GM18507 (cell line): Measurements from ENCODE around the gene ICAM5.
"Not testable (repeated sequence)": the region's sequence is repeated elsewhere in the genome, so short reads cannot be mapped to it uniquely, and the experiment has no call there.

Source experiments
- DNase-seq: peaks from one replicate; pipeline ENCODE4 v3.0.0; 2011; ENCODE audit warnings: low read depth; ENCODE audit not compliant: insufficient read length; ENCODE audit errors: extremely low spot score
- FAIRE-seq: peaks from 2 replicates; lab custom pipeline; 2011; peaks lifted over from hg19 to GRCh38; lab: Jason Lieb, UNC

ICAM5 gene, protein sequence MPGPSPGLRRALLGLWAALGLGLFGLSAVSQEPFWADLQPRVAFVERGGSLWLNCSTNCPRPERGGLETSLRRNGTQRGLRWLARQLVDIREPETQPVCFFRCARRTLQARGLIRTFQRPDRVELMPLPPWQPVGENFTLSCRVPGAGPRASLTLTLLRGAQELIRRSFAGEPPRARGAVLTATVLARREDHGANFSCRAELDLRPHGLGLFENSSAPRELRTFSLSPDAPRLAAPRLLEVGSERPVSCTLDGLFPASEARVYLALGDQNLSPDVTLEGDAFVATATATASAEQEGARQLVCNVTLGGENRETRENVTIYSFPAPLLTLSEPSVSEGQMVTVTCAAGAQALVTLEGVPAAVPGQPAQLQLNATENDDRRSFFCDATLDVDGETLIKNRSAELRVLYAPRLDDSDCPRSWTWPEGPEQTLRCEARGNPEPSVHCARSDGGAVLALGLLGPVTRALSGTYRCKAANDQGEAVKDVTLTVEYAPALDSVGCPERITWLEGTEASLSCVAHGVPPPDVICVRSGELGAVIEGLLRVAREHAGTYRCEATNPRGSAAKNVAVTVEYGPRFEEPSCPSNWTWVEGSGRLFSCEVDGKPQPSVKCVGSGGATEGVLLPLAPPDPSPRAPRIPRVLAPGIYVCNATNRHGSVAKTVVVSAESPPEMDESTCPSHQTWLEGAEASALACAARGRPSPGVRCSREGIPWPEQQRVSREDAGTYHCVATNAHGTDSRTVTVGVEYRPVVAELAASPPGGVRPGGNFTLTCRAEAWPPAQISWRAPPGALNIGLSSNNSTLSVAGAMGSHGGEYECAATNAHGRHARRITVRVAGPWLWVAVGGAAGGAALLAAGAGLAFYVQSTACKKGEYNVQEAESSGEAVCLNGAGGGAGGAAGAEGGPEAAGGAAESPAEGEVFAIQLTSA

DNA sequence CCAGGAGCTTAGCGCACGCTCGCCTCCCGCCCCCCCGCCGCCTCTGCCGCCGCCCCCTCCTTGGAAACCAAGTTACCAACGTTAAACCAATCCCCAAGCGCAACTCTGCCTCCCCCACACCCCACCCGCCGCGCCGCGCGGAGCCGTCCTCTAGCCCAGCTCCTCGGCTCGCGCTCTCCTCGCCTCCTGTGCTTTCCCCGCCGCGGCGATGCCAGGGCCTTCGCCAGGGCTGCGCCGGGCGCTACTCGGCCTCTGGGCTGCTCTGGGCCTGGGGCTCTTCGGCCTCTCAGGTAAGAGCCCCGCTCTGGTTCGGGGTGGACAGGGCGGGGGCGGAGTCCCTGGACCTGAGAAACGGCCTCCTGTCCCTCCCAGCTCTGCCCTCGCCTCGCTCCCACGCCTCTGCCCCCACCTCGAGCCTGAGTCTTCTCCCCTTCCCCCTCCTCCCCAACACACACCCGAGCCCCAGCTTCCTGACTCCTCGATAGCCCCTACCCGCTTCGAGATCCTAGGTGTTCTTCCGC lies at the start of gene ICAM5:
ICAM5 (plus strand) TSS at position 117 of the 521 bp plus-strand sequence; CDS start at position 209, 92 bp downstream.
- no peak for FAIRE-seq
- DNase-seq = no peak

DNA sequence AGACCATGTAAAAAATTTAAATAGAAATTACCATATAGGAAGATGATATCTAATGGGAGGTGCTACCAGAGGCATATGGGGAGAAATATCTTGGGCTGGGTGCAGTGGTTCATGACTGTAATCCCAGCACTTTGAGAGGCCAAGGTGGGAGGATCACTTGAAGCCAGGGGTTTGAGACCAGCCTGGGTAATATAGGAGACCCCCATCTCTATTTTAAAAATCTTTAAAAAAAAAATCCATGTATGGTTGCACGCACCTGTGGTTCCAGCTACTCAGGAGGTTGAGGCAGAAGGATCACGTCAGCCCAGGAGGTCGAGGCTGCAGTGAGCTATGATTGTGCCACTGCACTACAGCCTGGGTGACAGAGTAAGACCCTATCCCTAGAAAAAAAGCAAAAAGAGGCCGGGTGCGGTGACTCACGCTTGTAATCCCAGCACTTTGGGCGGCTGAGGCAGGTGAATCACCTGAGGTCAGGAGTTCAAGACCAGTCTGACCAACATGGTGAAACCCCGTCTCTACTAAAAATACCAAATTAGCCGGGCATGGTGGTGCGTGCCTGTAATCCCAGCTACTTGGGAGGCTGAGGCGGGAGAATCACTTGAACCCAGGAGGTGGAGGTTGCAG lies 47.8 kb upstream of the ICAM5 start:
- not testable (repeated sequence) for DNase-seq, FAIRE-seq

DNA sequence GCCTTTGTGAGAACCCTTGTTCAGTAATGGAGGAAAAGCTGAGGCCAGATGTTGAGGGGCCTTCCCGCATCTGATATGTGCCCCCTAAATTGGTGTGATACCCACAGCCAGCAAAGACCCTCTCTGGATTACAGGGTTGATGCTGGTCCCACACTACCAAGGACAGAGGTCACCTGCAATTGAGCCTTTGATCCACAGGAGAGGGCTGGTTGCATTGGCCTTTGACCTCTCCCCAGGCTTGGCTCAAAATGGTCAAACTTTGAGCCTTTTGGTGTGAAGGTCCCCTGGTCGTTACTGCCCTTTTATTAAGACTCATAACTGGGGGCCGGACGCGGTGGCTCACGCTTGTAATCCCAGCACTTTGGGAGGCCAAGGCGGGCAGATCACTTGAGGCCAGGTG lies 46.1 kb upstream of the ICAM5 start:
- no peak for DNase-seq
- no peak for FAIRE-seq

DNA sequence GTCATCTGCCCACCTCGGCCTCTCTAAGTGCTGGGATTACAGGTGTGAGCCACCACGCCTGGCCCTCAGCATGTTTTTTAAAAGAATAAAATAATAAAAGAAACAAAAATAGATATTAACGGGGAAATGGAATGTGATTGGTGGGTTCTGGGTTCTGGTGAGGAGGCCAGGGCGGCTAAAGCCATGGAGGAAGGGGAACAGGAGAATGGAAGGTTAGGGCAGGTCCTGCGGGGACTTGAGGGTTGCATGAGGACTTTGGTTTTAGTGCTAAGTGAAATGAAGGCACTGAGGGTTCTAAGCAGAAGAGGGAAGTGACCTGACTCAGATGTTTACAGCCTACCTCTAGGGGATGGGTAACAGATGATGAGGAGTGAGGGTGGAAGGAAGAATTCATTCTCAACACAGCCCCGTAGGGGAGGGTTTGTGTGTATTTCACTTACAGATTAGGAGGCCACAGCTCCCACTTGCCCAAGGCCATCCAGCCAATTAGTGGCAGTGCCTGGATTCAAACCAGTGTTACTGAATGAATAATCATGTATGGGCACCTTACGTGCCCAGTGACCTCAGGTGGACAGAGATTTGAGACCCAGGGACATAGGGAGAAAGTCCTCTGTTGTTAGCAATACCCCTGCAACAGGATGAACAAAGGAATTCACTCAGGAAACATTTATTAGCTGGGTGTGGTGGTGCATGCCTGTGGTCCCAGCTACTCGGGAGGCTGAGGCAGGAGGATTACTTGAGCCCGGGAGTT lies 44.4 kb upstream of the ICAM5 start:
- no peak for DNase-seq
- peak; percentile 76 for FAIRE-seq

DNA sequence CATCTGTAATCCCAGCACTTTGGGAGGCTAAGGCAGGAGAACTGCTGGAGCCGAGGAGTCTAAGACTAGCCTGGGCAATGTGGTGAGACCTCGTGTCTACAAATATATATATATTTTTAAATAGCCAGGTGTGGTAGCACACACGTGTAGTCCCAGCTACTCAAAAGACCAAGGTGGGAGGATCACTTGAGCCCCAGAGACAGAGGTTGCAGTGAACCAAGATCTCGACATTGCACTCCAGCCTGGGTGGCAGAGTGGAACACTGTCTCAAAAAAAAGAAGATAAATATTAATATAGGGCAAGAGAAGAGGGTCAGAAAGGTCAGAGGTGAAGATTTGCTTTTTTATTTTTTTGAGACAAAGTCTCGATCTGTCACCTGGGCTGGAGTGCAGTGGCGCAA lies 43.2 kb upstream of the ICAM5 start:
- FAIRE-seq (no peak), DNase-seq (no peak)

DNA sequence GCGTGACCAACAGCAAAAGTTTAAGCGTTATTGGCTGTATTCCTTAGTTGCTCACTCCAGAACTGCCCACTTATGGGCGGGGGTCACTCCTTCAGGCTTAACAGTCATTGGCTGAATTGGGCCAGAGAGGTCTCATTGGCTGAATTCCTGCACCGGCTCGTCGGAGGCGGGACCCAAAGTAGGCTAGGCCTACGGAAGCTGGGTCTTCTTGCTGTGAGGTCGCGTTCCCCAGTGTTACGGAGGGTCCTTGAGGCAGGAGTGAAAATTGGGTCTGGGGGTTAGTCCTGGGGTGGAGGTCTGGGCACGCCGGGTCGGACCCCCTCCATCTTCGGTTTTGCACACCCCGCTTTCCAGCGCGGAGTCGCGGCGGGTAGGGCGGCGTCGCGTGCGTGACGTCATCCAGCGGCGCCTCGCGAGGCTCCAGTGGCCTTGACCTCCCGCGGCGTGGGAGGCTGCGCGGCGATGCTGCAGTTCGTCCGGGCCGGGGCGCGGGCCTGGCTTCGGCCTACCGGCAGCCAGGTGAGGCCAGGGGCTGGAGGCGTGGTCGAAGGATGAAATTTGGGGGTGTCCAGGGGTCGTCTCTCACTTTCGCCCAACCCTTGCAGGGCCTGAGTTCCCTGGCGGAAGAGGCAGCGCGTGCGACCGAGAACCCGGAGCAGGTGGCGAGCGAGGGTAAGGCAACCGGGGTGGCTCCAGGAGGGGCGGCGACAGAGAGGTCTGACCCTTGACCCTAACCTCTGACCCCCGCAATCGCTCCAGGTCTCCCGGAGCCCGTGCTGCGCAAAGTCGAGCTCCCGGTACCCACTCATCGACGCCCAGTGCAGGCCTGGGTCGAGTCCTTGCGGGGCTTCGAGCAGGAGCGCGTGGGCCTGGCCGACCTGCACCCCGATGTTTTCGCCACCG lies 37.7 kb upstream of the ICAM5 start, which contains the start of gene MRPL4:
MRPL4 (plus strand) TSS at position 423 of the 903 bp plus-strand sequence; CDS start at position 463, 40 bp downstream.
- peak; percentile 99 for FAIRE-seq
- no peak for DNase-seq

DNA sequence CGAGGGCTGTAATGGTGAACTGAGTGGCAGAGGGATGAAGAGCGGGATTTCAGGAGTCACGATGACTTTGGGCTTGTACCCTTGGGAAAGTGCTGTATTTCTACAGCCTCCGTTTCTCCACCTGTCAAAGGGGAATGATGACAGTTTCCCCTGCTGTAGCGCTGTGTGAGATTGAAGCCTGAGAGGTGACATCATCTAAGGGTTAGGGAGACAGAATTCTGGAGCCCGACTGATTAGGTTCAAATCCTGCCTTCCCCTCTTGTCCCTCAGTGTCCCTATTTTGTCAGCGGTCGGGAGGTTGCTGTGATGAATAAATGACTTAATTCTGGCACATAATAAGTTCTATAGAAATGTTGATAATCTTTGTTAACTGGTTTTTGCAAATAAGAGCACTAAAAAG lies 37.0 kb upstream of the ICAM5 start:
- DNase-seq (no peak), FAIRE-seq (no peak)

DNA sequence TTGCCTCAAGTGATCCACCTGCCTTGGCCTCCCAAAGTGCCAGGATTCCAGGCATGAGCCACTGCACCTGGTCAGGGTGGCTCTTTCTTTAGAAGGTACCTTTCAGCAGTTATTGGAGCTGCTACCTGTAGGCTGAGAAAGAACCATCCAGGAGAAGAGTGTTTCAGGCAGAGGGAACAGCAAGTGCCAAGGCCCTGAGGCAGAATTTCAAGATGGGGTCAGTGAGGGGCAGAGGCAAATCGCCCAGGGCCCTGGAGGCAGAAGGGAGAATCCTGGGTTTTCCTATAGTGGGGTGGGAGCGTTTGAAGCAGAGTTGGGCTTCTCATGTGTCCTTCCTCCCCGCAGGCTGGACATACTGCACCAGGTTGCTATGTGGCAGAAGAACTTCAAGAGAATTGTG lies 35.5 kb upstream of the ICAM5 start:
- no peak for FAIRE-seq
- no peak for DNase-seq

DNA sequence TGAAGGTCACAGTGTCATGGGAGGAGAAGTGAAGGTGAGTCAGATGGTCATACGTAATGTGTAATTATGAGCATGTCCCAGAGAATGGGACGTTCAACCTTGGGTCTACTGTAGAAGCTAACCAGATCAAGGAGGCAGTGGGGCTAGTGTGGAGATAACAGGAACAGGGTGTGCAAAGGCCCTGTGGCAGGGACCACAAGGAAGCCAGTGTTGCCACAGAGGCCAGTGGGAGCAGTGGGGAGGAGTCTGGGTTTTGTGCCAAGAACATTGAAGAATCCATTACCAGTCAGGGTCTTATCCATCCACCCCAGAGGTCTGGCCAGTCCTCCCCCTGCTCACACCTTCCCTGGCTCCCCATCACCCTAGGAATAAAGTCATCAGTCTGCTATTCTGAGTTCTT lies 34.4 kb upstream of the ICAM5 start:
- FAIRE-seq (no peak), DNase-seq (no peak)

DNA sequence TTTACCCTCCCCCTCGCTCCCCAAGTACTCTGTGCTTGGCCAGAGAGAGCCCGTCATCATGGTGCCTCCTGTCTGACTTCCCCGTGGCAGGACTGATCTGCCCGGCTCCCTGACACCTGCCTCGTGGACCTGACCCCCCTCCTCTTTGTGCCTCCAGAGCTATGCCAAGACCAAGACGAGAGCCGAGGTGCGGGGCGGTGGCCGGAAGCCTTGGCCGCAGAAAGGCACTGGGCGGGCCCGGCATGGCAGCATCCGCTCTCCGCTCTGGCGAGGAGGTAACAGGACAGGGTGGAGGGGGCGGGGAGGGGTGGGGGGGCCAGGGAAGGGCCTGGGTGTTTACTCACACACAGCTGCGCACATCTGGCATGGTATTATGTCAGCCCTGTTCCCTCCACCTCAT lies 33.2 kb upstream of the ICAM5 start:
- no peak for DNase-seq

DNA sequence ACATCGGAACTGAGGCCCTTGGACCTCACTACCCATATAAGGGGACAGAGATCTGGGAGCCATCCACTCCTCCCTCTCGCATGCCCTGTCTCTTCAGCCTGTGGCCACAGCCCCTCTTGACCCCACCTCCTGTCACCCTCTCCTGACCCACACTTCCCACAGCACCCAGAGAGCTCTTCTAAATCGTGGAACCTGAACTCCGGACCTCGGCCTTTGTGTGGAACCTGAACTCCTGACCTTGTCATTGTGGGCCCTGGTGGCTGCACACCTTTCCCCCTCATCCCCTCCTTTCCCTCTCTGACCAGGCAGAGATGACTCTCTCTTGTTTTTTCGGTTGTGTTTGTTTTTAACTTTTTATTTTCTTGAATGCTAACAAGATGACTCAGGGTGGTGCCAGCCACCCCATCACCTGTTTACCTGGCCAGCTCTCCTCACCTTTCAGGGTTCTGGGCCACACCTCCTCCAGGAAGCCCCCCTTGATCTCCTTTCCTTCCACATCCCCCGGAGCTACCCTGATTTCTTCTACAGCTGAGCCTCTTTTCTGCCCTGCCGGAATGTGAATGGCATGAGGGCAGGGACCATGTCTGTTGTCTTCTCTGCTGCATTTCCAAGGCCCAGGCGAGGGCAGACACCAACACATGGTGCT lies 32.7 kb upstream of the ICAM5 start:
- FAIRE-seq = no peak
- no peak for DNase-seq

More for the DNA sequence above, 33.2 kb upstream of the ICAM5 start:
- FAIRE-seq = no peak

DNA sequence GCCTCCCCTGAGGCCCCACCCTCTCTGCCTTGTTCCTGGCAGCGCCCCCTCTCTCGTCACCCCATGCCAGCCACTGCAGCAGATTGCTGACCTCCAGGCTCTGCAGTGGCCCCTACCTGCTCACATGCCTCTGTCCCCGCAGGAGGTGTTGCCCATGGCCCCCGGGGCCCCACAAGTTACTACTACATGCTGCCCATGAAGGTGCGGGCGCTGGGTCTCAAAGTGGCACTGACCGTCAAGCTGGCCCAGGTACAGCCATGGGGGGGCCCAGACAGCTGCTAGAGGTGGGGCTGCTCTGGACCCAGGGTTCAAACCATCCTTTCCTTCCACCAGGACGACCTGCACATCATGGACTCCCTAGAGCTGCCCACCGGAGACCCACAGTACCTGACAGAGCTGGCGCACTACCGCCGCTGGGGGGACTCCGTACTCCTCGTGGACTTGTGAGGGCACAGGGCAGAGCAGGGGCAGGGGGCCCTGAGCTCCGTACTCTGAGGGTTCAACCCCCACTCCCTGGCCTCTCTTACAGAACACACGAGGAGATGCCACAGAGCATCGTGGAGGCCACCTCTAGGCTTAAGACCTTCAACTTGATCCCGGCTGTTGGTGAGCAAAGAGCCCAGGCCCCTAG lies 31.6 kb upstream of the ICAM5 start:
- FAIRE-seq (no peak), DNase-seq (no peak)

DNA sequence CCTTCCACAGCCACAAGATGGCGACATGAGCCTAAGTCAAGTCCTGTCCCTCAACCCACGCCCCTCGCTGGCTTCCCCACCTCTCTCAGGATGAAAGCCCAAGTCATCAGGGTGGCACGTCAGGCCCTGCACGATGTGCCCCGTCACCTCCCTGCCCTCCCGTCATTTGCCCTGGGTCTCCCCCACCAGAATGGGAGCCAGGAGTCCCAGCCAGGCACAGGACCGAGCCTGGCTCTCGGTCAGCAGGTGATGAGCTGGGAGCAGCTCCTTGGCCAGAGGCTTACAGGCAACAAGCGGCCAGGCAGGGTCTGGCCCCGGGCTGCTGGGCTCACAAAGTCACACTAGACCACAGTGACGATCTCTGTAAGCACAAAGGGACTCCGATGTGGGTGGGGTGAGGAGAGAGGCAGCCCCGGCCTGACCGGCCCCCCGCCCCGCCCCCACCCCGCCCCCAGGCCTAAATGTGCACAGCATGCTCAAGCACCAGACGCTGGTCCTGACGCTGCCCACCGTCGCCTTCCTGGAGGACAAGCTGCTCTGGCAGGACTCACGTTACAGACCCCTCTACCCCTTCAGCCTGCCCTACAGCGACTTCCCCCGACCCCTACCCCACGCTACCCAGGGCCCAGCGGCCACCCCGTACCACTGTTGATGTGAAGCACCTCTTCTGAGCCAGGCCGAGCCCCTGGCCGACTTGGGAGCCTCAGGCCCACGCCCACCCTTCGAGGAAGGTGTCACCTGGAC lies 30.4 kb upstream of the ICAM5 start:
- FAIRE-seq (peak; percentile 87), DNase-seq (no peak)

DNA sequence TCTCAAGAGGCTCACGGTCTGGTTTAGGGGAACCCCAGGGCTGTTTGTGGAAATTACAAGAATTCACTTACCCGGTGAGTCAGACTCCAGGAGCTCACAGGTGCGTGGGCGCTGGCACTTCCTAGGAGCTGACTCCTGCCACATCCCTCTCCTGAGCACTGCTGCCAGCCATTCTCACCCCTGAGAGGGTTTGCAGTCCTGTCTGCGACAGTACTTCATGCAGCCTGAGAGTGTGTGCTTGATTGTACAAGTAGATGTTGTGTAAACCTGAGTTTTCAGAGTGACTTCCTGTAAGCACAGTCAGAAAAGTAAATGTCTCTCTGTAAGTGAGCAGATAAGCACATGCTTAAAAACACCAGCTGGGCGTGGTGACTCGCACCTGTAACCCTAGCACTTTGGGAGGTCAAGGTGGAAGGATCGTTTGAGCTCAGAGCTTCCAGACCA lies 29.6 kb upstream of the ICAM5 start:
- DNase-seq = no peak
- FAIRE-seq = no peak

DNA sequence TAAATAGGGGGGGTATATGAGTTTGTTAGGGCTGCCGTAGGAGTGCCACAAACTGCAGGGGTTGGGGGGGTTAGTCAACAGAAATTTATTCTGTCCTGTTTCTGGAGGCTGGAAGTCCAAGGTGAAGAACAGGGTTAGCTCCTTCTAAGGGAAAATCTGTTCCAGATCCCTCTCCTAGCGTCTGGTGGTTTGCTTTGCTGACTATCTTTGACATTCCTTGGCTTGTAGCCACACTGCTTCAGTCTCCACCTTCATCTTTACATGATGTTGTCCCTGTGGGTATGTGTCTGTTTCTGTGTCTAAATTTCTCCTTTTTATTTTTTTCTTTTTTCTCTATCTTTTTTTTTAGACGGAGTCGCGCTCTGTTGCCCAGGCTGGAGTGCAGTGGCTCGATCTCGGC lies 27.0 kb upstream of the ICAM5 start:
- FAIRE-seq (no peak), DNase-seq (no peak)

DNA sequence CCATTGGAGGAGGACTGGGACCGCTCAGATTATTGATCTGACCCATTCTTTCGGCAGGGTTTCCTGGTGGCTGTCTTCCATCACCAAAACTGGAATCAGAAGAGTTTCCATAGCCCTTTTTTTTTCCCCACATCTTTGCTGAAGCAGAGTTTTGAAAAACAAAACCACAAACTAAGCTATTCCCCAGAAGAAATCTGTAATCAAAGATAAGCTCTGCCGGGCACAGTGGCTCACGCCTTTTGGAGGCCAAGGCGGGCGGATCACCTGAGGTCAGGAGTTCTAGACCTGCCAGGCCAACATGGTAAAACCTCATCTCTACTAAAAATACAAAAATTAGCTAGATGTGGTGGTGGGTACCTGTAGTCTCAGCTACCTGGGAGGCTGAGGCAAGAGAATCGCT lies 23.0 kb upstream of the ICAM5 start:
- FAIRE-seq (no peak), DNase-seq (no peak)
